WTC11 (cell line): ENCODE measurements around the gene RAPGEF2. TPM values are rescaled to one million over a fixed set of nuclear protein-coding genes. Genes with fewer than 3 reads are reported as not detected.

Experiments
- ATAC-seq: fragments of 200-7000 bp; cut with Tn5 transposase; 2 replicates; pipeline ENCODE4 v1.10.0; 2021; ENCODE audit warnings: mild to moderate bottlenecking, moderate library complexity
- CTCF ChIA-PET: fragments of 300-600 bp; sonication (Branson Sonifier 250); formaldehyde crosslinking; loops from one replicate; lab custom pipeline; 2021; ENCODE audit warnings: antibody characterized with exemption; lab: Charles Lee
- POLR2A ChIA-PET: fragments of 350-600 bp; sonication (Branson Sonifier 250); formaldehyde crosslinking; loops from one replicate; lab custom pipeline; 2021; ENCODE audit warnings: antibody characterized with exemption; lab: Charles Lee
- DNase-seq: peaks from one replicate; pipeline ENCODE4 v3.0.0; 2021; ENCODE audit warnings: low spot score
- H3K27ac Mint-ChIP-seq: 2 replicates; pipeline ENCODE4 v1.8.0; 2021; ENCODE audit warnings: mixed read lengths
- H3K27me3 Mint-ChIP-seq: 2 replicates; pipeline ENCODE4 v1.8.0; 2021; ENCODE audit warnings: low read depth, mild to moderate bottlenecking, moderate library complexity, mixed read lengths
- H3K36me3 Mint-ChIP-seq: 2 replicates; pipeline ENCODE4 v1.8.0; 2021; ENCODE audit warnings: mixed read lengths
- H3K4me1 Mint-ChIP-seq: 2 replicates; pipeline ENCODE4 v1.8.0; 2022; ENCODE audit warnings: mixed read lengths
- H3K4me3 Mint-ChIP-seq: 2 replicates; pipeline ENCODE4 v1.8.0; 2021; ENCODE audit warnings: mild to moderate bottlenecking, moderate library complexity, mixed read lengths
- H3K9me3 Mint-ChIP-seq: 2 replicates; pipeline ENCODE4 v1.8.0; 2021; ENCODE audit warnings: mixed read lengths
- CDX4 ChIP-seq: fragments of 250-450 bp; sonication (Bioruptor Pico); IDR thresholded peaks from 2 replicates; pipeline ENCODE4 v1.9.0; 2021; ENCODE audit warnings: moderate library complexity, mild to moderate bottlenecking, inconsistent platforms, borderline replicate concordance
- CREB1 ChIP-seq: sonication (generic); formaldehyde crosslinking; IDR thresholded peaks from 2 replicates; pipeline ENCODE4 v1.8.0; 2023; ENCODE audit warnings: mild to moderate bottlenecking, missing genetic modification reagents
- E2F1 ChIP-seq: sonication (generic); formaldehyde crosslinking; IDR thresholded peaks from 2 replicates; pipeline ENCODE4 v1.8.0; 2022; ENCODE audit warnings: mild to moderate bottlenecking, missing genetic modification reagents
- IRF2 ChIP-seq: sonication (generic); formaldehyde crosslinking; IDR thresholded peaks from 2 replicates; pipeline ENCODE4 v1.8.0; 2022; ENCODE audit warnings: low read depth, missing genetic modification reagents, borderline replicate concordance
- JAZF1 ChIP-seq: fragments of 250-450 bp; sonication (Bioruptor Pico); IDR thresholded peaks from 2 replicates; pipeline ENCODE4 v1.9.0; 2021; ENCODE audit warnings: moderate library complexity, mild to moderate bottlenecking, inconsistent platforms
- MLX ChIP-seq: sonication (generic); formaldehyde crosslinking; IDR thresholded peaks from 2 replicates; pipeline ENCODE4 v1.8.1; 2023; ENCODE audit warnings: mild to moderate bottlenecking, missing genetic modification reagents, moderate library complexity
- TCF7 ChIP-seq: sonication (generic); formaldehyde crosslinking; IDR thresholded peaks from 2 replicates; pipeline ENCODE4 v1.8.0; 2022; ENCODE audit warnings: mild to moderate bottlenecking, low read depth, missing genetic modification reagents, moderate library complexity
- ZNF121 ChIP-seq: sonication (generic); formaldehyde crosslinking; IDR thresholded peaks from 2 replicates; pipeline ENCODE4 v1.8.0; 2023; ENCODE audit warnings: missing genetic modification reagents
- ZNF138 ChIP-seq: sonication (generic); formaldehyde crosslinking; conservative IDR thresholded peaks from 2 replicates; pipeline ENCODE4 v1.8.1; 2022; ENCODE audit warnings: mild to moderate bottlenecking, moderate library complexity, missing genetic modification reagents
- ZNF263 ChIP-seq: sonication (generic); formaldehyde crosslinking; IDR thresholded peaks from 2 replicates; pipeline ENCODE4 v1.8.1; 2022; ENCODE audit warnings: low read depth, mild to moderate bottlenecking, moderate library complexity, missing genetic modification reagents
- ZNF317 ChIP-seq: sonication (generic); formaldehyde crosslinking; IDR thresholded peaks from 2 replicates; pipeline ENCODE4 v1.8.1; 2023; ENCODE audit warnings: low read depth, mild to moderate bottlenecking, moderate library complexity, missing genetic modification reagents, borderline replicate concordance
- ZNF532 ChIP-seq: fragments of 250-450 bp; sonication (Bioruptor Pico); IDR thresholded peaks from 2 replicates; pipeline ENCODE4 v1.9.0; 2021; ENCODE audit warnings: mild to moderate bottlenecking, borderline replicate concordance
- total RNA-seq: library from RNA; stranded (reverse); gene quantifications from 3 replicates; pipeline ENCODE4 v1.2.3, GENCODE V29; 2021

Gene RAPGEF2
- total RNA-seq, 1 experiment from 2014 or later, result 40.6 TPM

- no peak for TF ChIP-seq ZNF532 (CRISPR knock-in tag)
- no peak for TF ChIP-seq TCF7 (CRISPR knock-in tag)
- no peak for TF ChIP-seq ZNF317 (CRISPR knock-in tag)
- no peak for TF ChIP-seq ZNF138
- TF ChIP-seq ZNF263 (CRISPR knock-in tag), result no peak
- TF ChIP-seq, all 79 proteins: peak for 0
Observed at GRCh38 chr4:159266981-159267868, 164.3 kb downstream of the RAPGEF2 start (continued).

GRCh38 chr4:159267869-159268285 is 165.0 kb downstream of the RAPGEF2 start:
- no peak overlapping the region for H3K27ac Mint-ChIP-seq
- H3K36me3 Mint-ChIP-seq, result no peaks in the 10 kb centered on the region
- H3K4me3 Mint-ChIP-seq, result no peak overlapping the region
- TF ChIP-seq CDX4 (CRISPR knock-in tag), result no peak
- no peaks in the 10 kb centered on the region for H3K27me3 Mint-ChIP-seq
- ChIA-PET POLR2A (no interaction called here), CTCF (interaction anchor here (0.6 to 1.6 kb wide), 4 partner anchors 12 to 76 kb away, joined by 3 to 4 read pairs (median 4); no protein-coding TSS in a partner anchor)
- DNase-seq (no peak), ATAC-seq (no peak)
- no peaks in the 10 kb centered on the region for H3K9me3 Mint-ChIP-seq
- H3K4me1 Mint-ChIP-seq, result peaks cover 11% of the 10 kb centered on the region

GRCh38 chr4:159268607-159269006 is 165.7 kb downstream of the RAPGEF2 start:
- no peak for ATAC-seq
- no peak for DNase-seq
- TF ChIP-seq E2F1 (CRISPR knock-in tag) (no peak), ZNF121 (CRISPR knock-in tag) (no peak), MLX (CRISPR knock-in tag) (no peak), CREB1 (CRISPR knock-in tag) (no peak), JAZF1 (CRISPR knock-in tag) (no peak), IRF2 (no peak)
- TF ChIP-seq, all 79 proteins: peak for 0
- Mint-ChIP-seq H3K36me3 (no peaks in the 10 kb centered on the region), H3K27ac (no peak overlapping the region), H3K27me3 (no peaks in the 10 kb centered on the region), H3K9me3 (no peaks in the 10 kb centered on the region), H3K4me3 (no peak overlapping the region), H3K4me1 (peaks cover 11% of the 10 kb centered on the region)
- ChIA-PET POLR2A (no interaction called here), CTCF (interaction anchor here (1.1 to 1.6 kb wide), 2 partner anchors 23 to 76 kb away, joined by 4 read pairs; no protein-coding TSS in a partner anchor)
